ENCODE measurements around the gene KCNK10.
A peak's percentile ranks its signal among the peaks of the same experiment; 100 is the strongest.

Gene KCNK10

GRCh38 chr14:88225721-88226120, 97.3 kb downstream of the KCNK10 start:
- no peak for DNase-seq

GRCh38 chr14:88218119-88218915, 104.8 kb downstream of the KCNK10 start:
- no peak for DNase-seq

- no peak for DNase-seq
These were observed 110.4 kb downstream of the KCNK10 start for GRCh38 chr14:88212691-88213090.

GRCh38 chr14:88210426-88210825, 112.6 kb downstream of the KCNK10 start:
- DNase-seq = no peak

GRCh38 chr14:88209273-88209672, 113.8 kb downstream of the KCNK10 start:
- DNase-seq = no peak

- DNase-seq = no peak
These were observed 114.2 kb downstream of the KCNK10 start for GRCh38 chr14:88208858-88209257.

DNA sequence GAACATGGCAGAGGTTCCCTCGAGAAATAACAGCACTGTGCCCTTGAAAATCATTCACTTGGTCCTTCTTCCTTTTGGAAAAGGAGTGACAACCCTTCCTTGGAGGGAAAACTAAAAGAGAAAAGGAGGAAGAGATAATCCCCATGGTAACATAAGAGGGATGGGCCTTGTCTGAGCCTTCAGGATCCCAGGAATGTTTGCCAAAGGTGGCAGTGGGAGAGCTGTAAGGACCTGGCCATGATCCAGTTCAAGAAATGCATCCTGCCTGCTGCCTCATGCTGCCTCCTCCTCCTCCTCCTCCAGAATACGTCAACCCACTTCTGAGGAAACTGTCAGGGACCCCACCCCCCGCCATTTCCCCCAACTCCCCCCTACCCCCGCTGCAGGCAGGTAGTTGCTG, 118.8 kb downstream of the KCNK10 start:
- no peak for DNase-seq

DNA sequence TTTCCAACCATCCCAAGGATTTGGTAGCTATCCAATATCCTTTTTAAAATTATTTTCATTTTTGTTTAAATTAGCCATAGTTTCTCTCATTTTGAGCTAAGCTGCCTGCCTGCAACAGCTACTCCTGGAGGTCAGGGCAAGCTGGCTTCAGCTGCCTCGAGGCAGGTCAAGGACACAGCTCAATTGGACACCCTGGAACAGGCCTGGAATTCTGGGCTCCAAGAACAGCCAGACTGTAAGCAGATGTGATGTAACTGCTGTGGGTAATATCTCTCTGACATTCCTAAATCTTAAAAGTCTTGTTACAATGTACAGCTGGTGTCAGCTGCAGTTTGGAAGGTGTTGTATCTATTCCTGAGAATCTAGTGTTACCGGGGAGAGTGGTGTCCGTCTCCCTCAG, 119.8 kb downstream of the KCNK10 start:
- DNase-seq = no peak

GRCh38 chr14:88202286-88202685, 120.8 kb downstream of the KCNK10 start:
- no peak for DNase-seq

GRCh38 chr14:88201851-88202250, 121.2 kb downstream of the KCNK10 start:
- no peak for DNase-seq

GRCh38 chr14:88199882-88200281, 123.2 kb downstream of the KCNK10 start:
- no peak for DNase-seq

DNA sequence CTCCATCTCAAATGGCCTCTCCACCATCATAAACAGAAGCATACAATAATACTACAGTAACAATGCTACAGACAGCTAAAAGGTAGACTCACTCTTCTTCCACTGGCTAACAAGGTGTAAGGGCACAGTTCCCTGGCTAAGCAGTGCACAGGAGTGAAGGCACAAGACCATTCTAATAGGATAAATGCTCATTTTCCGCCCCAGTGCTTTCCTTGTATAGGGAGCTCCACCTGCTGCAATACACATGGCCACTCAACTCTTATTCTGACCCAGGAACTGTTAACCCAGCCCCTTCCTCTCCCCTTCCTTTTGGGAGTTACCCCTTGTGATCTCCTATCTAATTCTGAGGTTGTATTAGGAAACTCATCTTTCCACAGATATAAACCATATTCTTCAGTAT, 124.6 kb downstream of the KCNK10 start:
- no peak for DNase-seq

GRCh38 chr14:88196925-88197324, 126.1 kb downstream of the KCNK10 start:
- DNase-seq = no peak

DNA sequence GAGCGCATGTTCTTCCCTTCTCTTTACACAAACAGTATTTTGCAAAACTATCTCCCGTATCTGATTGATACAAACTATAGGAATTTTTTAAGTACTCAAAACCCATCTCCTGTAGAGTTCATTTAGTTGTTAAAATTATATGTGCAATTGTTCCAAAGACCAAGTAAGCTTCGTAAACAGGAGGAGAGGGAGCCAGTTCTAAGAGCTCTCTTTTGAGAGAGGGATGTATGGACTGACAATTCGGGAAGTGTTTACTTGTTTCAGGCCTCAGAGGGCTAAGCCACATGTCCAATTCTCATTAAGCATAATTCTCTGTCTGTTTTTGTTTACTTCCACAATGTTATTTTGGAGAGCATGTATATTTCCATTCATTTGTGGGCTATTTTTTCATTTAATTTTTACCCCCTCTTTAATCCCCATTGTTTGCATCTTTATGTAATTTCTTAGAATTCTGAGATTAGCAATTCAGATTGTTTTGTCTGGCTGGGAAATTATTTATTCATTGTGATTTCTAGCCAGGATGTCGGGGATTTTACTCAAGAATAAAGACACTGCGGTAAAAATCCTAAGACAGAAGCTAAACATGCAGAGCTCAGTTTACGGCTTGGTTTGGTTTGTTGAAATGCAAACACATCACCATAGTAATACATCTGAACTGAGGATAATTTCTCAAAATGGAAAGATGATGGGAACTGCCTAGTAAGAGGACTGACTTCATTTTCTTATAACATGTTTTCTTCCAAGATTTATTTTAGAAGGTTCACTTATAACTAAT, 126.8 kb downstream of the KCNK10 start:
- no peak for DNase-seq

DNA sequence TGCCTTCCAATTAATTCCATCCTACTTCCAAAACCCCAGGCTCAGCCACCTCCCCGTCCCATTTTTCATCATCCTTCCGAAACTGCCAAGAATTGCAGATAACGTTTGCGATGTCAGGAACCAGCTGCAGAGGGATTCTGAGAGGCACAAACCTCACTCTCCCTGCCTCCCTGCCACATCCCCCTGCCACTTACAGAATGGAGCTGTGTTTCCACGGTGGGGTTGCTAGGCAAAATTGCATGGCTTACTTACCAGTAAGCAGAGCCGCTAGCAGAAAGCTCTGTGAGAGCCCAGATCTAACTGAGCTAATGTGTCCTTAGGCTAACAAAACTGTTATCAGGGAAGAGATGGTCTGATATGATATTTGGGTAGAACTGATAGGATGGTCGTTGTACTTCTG, 127.4 kb downstream of the KCNK10 start:
- DNase-seq = no peak

DNA sequence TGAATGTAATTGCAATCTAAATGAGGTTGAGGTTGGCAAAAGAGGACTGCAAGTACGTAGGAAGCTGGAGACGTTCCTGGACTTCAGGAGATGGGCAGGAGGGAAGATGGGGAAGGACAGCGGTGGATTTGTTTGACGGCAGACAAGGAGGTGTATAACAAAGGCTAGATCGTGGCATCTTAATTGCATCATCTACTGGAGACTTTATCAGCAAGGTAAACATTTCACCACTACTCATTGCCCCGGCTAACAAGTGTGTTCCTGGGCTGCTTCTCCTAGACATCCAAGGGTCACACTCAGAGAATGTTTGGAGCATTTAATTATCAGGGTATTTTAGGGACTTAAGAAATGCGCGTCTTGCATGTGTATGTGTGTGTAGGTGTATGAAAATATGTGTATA, 128.5 kb downstream of the KCNK10 start:
- no peak for DNase-seq

DNA sequence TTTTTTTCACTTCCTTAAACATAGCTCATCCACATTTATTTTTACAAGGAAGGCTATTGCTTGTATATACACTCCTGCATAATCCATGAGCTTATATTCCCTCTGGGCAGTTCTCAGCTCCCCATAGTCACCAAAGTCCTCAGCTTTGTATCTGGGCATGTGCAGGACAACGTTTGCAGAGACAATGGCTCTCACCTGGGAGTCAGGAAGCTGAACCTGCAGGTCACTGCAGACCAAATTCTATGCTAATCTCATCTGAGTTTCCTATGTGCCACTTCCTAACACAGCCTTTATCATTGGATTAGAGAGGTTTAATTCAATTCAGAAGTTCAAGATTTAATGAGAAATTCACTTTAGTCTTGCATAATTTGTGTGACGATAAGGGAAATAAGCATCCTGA, 131.5 kb downstream of the KCNK10 start:
- DNase-seq = no peak

DNA sequence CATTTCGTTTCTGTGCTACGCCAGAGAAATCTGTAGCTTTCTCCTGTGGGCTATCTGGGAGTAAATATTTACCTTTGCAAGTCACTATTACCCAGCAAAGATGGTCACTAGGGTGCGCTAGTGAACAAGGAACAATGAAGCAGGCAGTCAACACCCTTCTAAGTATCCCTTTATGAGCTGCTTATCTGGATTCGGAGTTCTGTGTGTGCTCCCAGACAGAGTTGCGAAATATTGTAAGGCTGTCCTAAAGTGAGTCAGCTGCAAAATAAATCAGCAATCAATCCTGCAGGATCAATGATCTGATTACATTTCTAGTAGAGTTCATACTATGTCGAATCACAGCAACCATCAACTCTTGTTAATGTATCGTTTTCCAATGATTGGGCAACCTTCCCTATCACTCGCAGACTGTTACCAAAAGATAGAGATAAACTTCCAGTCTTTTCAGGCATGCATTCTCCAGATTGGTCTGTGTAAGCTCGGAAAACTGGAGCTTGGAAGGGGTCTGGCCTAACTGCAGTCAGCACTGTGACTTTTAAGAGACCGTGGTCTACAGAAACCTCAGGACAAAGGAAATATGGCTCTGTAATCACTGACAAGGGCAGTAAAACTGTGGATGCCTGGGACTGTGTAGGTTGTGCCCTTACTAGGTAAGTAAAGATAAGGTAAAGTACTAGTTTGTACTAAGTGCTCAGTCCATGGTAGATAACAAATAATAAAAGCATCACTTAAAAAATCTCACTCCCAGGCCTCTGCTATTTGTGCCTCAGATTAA, 133.5 kb downstream of the KCNK10 start:
- DNase-seq = peak; percentile 40

- no peak for DNase-seq
These were observed 134.2 kb downstream of the KCNK10 start for GRCh38 chr14:88188745-88189416.

- no peak for DNase-seq
These were observed 137.2 kb downstream of the KCNK10 start for GRCh38 chr14:88185843-88186242.

GRCh38 chr14:88184956-88185355, 138.1 kb downstream of the KCNK10 start:
- no peak for DNase-seq

DNA sequence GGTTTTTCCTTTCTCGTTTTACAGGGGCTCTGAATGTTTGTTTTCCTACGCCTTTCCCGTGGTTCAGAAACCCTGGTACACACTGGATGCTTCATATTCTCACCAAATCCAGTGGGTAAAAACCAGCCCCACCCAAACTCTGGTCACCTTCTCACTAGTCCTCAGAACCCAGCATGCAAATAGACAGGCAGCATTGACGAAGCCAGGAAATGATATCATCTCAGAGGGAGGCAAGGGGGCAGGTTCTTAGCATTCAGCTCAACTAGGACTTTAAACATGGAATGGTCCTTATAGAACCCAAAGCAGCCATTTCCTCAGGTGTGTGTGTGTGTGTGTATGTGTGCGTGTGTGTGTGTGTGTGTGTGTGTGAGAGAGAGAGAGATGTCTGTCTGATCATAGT, 142.0 kb downstream of the KCNK10 start:
- no peak for DNase-seq

- no peak for DNase-seq
These were observed 143.4 kb downstream of the KCNK10 start for GRCh38 chr14:88179716-88180115.

All from activated CD4-positive, alpha-beta T cell treated with anti-CD3 and anti-CD28 coated beads, Interleukin-2, amount 50 U/mL, for 1 hour (primary cell).